ENCODE results near the gene RNF112. TPM values are rescaled to one million over a fixed set of nuclear protein-coding genes. Genes with fewer than 3 reads are reported as not detected.
A peak's percentile ranks its signal among the peaks of the same experiment; 100 is the strongest.

RNF112 gene
- total RNA-seq, 2 donors from 2014 or later: 0.67 to 1.2 TPM

- no peaks in the 10 kb centered on the region for H3K27me3 ChIP-seq
- peaks cover 0 to 25% of the 10 kb centered on the region in 2 donors for H3K4me1 ChIP-seq
Observed at GRCh38 chr17:19372011-19372370, 39.0 kb upstream of the RNF112 start.

GRCh38 chr17:19372439-19372838 is 38.6 kb upstream of the RNF112 start:
- Histone ChIP-seq H3K36me3 (no peaks in the 10 kb centered on the region), H3K4me1 (peaks cover 0 to 28% of the 10 kb centered on the region in 2 donors), H3K27me3 (no peaks in the 10 kb centered on the region), H3K9me3 (no peaks in the 10 kb centered on the region), H3K4me3 (no peak overlapping the region), H3K27ac (no peak overlapping the region)
- DNase-seq (ENCODE audit: low spot score): no peak
- TF ChIP-seq CTCF (IDR thresholded peaks at IDR 0.05): no peak

More at GRCh38 chr17:19372011-19372370, 39.0 kb upstream of the RNF112 start:
- no peak for TF ChIP-seq CTCF (IDR thresholded peaks at IDR 0.05)
- DNase-seq (ENCODE audit: low spot score): no peak
- H3K36me3 ChIP-seq: no peaks in the 10 kb centered on the region
- H3K9me3 ChIP-seq: no peaks in the 10 kb centered on the region
- no peak overlapping the region for H3K4me3 ChIP-seq
- H3K27ac ChIP-seq: no peak overlapping the region

GRCh38 chr17:19372866-19373504 is 38.0 kb upstream of the RNF112 start:
- Histone ChIP-seq H3K4me3 (no peak overlapping the region), H3K4me1 (peaks cover 0 to 28% of the 10 kb centered on the region in 2 donors), H3K9me3 (no peaks in the 10 kb centered on the region), H3K27me3 (no peaks in the 10 kb centered on the region), H3K36me3 (no peaks in the 10 kb centered on the region), H3K27ac (no peak overlapping the region)
- no peak for TF ChIP-seq CTCF (IDR thresholded peaks at IDR 0.05)
- DNase-seq (ENCODE audit: low spot score): no peak

- no peak for DNase-seq (ENCODE audit: low spot score)
- no peak for TF ChIP-seq CTCF (IDR thresholded peaks at IDR 0.05)
- Histone ChIP-seq H3K4me1 (peaks cover 0 to 33% of the 10 kb centered on the region in 2 donors), H3K9me3 (no peaks in the 10 kb centered on the region), H3K4me3 (no peak overlapping the region), H3K36me3 (no peaks in the 10 kb centered on the region), H3K27ac (no peak overlapping the region), H3K27me3 (no peaks in the 10 kb centered on the region)
Observed at GRCh38 chr17:19374136-19374535, 36.9 kb upstream of the RNF112 start.

GRCh38 chr17:19375732-19376131 is 35.3 kb upstream of the RNF112 start:
- Histone ChIP-seq H3K4me1 (peaks cover 0 to 31% of the 10 kb centered on the region in 2 donors), H3K36me3 (peaks cover 12% of the 10 kb centered on the region), H3K4me3 (no peak overlapping the region), H3K9me3 (no peaks in the 10 kb centered on the region), H3K27me3 (no peaks in the 10 kb centered on the region), H3K27ac (no peak overlapping the region)
- no peak for TF ChIP-seq CTCF (IDR thresholded peaks at IDR 0.05)
- DNase-seq (ENCODE audit: low spot score): no peak

- peaks cover 23% of the 10 kb centered on the region for H3K36me3 ChIP-seq
- H3K27me3 ChIP-seq: no peaks in the 10 kb centered on the region
- no peaks in the 10 kb centered on the region for H3K9me3 ChIP-seq
- no peak for DNase-seq (ENCODE audit: low spot score)
- TF ChIP-seq CTCF (IDR thresholded peaks at IDR 0.05): no peak
- peak overlapping the region; percentile 95 for H3K27ac ChIP-seq
- H3K4me3 ChIP-seq: peak overlapping the region; percentile 91 to 98
- H3K4me1 ChIP-seq: peaks cover 0 to 23% of the 10 kb centered on the region in 2 donors
Observed at GRCh38 chr17:19376811-19377210, 34.2 kb upstream of the RNF112 start.
